GM10248 (cell line): ENCODE results near the gene IDH3A.

Source experiments
- CTCF ChIA-PET: fragments of 300-600 bp; sonication (Branson Sonifier 250); formaldehyde crosslinking; extraction: SDS; loops from one replicate; lab custom pipeline; 2021; ENCODE audit warnings: antibody characterized with exemption; lab: Yijun Ruan, JAX
- POLR2A ChIA-PET: fragments of 350-650 bp; sonication (Branson Sonifier 250); formaldehyde crosslinking; extraction: SDS; loops from one replicate; lab custom pipeline; 2020; ENCODE audit warnings: antibody characterized with exemption; lab: Yijun Ruan, JAX
- DNase-seq: peaks from one replicate; pipeline ENCODE4 v3.0.0; 2012; ENCODE audit errors: extremely low spot score
- TF ChIP-seq, protein P1 (sequence below): IDR thresholded peaks from 2 replicates; pipeline ENCODE4 v1.5.1; 2012; ENCODE audit warnings: mild to moderate bottlenecking, low read depth; ENCODE audit errors: extremely low read depth, missing control alignments, control extremely low read depth

The IDH3A gene

DNA sequence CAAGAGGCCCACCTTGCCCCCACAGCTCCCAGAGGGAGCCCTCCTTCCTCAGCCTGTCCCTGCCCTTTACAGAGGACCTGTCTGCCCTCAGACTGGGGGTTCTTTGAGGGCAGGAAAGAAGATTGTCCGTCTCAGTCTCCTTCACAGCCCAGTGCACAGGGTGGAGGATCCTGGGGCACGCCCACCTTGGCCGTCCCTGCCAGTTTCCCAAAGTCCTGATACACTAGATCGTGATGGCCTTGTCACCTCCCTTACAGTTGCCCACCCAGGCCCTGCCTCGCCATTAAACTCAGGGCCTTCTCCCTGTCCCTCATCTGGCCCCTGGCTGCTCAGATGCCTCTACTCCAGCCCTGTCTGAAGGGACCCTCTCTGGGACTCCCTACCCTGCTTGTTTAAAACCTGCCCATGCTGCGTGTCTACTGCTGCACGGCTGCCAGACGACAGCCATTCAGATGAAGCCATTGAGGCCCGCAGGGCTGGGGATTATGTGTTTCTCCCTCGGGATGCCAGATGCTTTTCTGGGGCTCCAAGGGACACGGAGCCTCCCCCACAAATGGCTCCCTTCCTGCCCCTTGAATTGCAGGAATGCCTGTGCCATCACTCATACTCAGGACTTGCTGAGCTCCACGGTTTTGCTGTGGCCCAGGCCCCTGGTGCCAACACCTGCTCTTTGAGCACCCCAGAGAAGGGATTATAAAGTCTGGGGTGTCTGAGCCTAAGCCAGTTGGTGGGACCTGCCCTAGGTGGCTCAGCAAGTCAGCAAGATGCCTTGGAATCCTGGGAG, 57.4 kb downstream of the IDH3A start:
- POLR2A ChIA-PET, result no interaction called here
- CTCF ChIA-PET, result interaction anchor here (0.9 to 3.8 kb wide), 7 partner anchors 11 to 248 kb away, joined by 3 to 26 read pairs (median 5); partner anchors contain the start of gene CIB2
- no peak for DNase-seq
- TF ChIP-seq, protein P1, sequence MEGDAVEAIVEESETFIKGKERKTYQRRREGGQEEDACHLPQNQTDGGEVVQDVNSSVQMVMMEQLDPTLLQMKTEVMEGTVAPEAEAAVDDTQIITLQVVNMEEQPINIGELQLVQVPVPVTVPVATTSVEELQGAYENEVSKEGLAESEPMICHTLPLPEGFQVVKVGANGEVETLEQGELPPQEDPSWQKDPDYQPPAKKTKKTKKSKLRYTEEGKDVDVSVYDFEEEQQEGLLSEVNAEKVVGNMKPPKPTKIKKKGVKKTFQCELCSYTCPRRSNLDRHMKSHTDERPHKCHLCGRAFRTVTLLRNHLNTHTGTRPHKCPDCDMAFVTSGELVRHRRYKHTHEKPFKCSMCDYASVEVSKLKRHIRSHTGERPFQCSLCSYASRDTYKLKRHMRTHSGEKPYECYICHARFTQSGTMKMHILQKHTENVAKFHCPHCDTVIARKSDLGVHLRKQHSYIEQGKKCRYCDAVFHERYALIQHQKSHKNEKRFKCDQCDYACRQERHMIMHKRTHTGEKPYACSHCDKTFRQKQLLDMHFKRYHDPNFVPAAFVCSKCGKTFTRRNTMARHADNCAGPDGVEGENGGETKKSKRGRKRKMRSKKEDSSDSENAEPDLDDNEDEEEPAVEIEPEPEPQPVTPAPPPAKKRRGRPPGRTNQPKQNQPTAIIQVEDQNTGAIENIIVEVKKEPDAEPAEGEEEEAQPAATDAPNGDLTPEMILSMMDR, result no peak

GRCh38 chr15:78207110-78207458, 57.9 kb downstream of the IDH3A start:
- CTCF ChIA-PET, result interaction anchor here (0.9 to 2.7 kb wide), 3 partner anchors 11 to 248 kb away, joined by 3 to 10 read pairs (median 3); no protein-coding TSS in a partner anchor
- TF ChIP-seq, protein P1, result no peak
- POLR2A ChIA-PET, result no interaction called here
- DNase-seq, result no peak

GRCh38 chr15:78207641-78208340, 58.6 kb downstream of the IDH3A start:
- TF ChIP-seq, protein P1, result no peak
- ChIA-PET POLR2A (no interaction called here), CTCF (interaction anchor here (0.9 to 1.4 kb wide), 2 partner anchors 12 to 249 kb away, joined by 3 read pairs; no protein-coding TSS in a partner anchor)
- DNase-seq, result no peak

DNA sequence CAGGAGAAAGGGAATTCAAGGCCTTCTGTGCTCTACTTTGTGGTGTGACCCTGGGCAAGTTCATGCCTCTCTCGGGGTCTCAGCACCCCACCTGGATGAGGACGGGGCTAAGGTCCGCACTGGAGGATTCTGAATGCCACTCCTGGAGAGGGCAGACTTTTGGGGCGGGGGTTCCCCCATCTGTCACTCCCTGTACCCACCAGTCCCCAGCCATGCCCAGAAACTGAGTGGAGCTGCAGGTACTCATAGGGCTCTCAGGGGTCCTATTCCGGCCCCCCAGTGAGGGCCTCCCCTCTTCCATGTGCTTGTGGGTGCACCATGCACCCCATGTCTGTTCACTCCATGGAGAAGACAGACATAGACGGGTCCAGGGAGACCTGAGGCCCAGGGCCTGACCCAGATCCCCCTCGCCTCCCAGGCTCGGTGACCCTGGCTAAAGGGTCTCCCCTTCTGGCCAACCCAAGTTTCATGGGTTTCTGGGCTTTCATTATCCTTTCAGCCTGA, 59.2 kb downstream of the IDH3A start:
- TF ChIP-seq, protein P1, result no peak
- POLR2A ChIA-PET, result no interaction called here
- no peak for DNase-seq
- CTCF ChIA-PET, result interaction anchor here (1.4 kb wide), 1 partner anchor 13 kb away, joined by 3 read pairs; no protein-coding TSS in a partner anchor

- no peak for DNase-seq
- ChIA-PET CTCF (interaction anchor here (1.0 to 4.2 kb wide), 2 partner anchors 32 to 95 kb away, joined by 3 to 20 read pairs; no protein-coding TSS in a partner anchor), POLR2A (no interaction called here)
- TF ChIP-seq, protein P1, result no peak
Measured at GRCh38 chr15:78208887-78209645, 59.9 kb downstream of the IDH3A start.

DNA sequence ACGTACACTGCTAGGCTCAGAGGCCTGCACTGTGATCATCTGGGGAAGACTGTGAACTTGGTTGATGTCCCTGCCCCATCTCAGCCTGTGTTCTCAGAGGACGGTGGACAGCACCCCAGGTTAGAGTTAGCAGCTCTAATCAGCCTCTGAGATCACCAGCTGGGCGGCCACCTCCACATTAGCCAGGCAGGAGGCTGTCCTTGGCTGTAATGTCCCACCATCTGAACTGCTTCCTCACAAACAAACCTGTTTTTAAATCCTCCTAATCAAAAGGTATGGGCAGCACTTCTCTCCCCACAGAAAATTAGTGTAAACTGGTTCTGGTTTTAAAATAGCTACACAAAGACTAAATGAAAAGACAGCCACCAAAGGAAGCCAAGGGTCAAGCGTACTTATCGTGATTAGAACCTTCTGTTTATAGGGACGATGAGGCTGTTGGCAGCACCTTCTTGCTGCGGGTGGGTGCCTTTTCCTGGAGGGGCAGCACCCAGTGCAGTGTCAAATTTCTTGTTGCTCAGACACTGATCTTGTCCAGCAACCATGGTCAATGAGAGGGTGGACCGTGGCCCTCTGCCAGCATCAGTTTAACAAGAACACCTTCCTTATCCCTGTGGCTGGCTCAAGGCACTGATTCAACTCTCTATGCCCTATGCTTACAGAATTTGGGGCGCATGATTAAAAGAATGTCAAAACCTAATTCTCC, 60.6 kb downstream of the IDH3A start:
- TF ChIP-seq, protein P1, result no peak
- no peak for DNase-seq
- ChIA-PET CTCF (interaction anchor here (1.0 to 4.2 kb wide), 2 partner anchors 31 to 96 kb away, joined by 3 to 20 read pairs; no protein-coding TSS in a partner anchor), POLR2A (no interaction called here)
